Fibroblast of lung (primary cell): ENCODE data around the gene EEF1B2.

Experiments used
- CTCF ChIP-seq, 2 donors: IDR thresholded peaks in 1 of 2; conservative IDR thresholded peaks in 1 of 2; 1 replicate in 1 of 2; 2 replicates in 1 of 2; pipeline ENCODE4 v1.5.1; 2011 to 2012; ENCODE audit warnings: low read length in 2 of 2, control low read depth in 1 of 2, inconsistent platforms in 1 of 2, low read depth in 1 of 2, mild to moderate bottlenecking in 1 of 2
- EZH2 ChIP-seq: IDR thresholded peaks from 2 replicates; pipeline ENCODE4 v1.5.1; 2012; ENCODE audit warnings: low read length, control low read depth, mild to moderate bottlenecking; ENCODE audit errors: missing control alignments

GRCh38 chr2:206158563-206159345 is 941 bp upstream of the EEF1B2 start:
- TF ChIP-seq CTCF (conservative IDR thresholded peaks at IDR 0.05 in 1 of 2, IDR thresholded peaks at IDR 0.05 in 1 of 2; ENCODE audit: low read depth in 1 of 2, low read length in 2 of 2) (no peak), EZH2 (no peak)
